ENCODE results near the gene ECI1.

The ECI1 gene

GRCh38 chr16:2196162-2196980, 55.0 kb downstream of the ECI1 start, which contains the start of gene CASKIN1:
Gene CASKIN1 (minus strand): TSS chr16:2196605. CDS start chr16:2196432, 173 bp downstream.
- DNase-seq (ENCODE audit: low read depth, low spot score) = no peak
- H3K4me3 ChIP-seq = peak within 1 kb of the TSS; percentile 64
- H3K9ac ChIP-seq (ENCODE audit: insufficient read length) = no peak within 1 kb of the TSS
- H3K27ac ChIP-seq = no peak within 1 kb of the TSS
- no peaks in the 10 kb centered on the region for H3K9me3 ChIP-seq (ENCODE audit: low read depth, low read length)
- TF ChIP-seq FOXP2 (optimal IDR thresholded peaks at IDR 0.05; ENCODE audit: control extremely low read depth, extremely low read length, insufficient read depth) (no peak), POLR2AphosphoS5 (IDR thresholded peaks at IDR 0.05; ENCODE audit: borderline replicate concordance, low read depth, low read length) (no peak), EZH2 (IDR thresholded peaks at IDR 0.05) (no peak)
- H3K36me3 ChIP-seq (ENCODE audit: insufficient read depth, low read length) = no peaks in the 10 kb centered on the region

- no peak for DNase-seq (ENCODE audit: low read depth, low spot score)
- no peaks in the 10 kb centered on the region for H3K36me3 ChIP-seq (ENCODE audit: insufficient read depth, low read length)
- H3K4me3 ChIP-seq = peak overlapping the region; percentile 64
- no peak overlapping the region for H3K9ac ChIP-seq (ENCODE audit: insufficient read length)
- TF ChIP-seq POLR2AphosphoS5 (IDR thresholded peaks at IDR 0.05; ENCODE audit: borderline replicate concordance, low read depth, low read length) (no peak), EZH2 (IDR thresholded peaks at IDR 0.05) (no peak), FOXP2 (optimal IDR thresholded peaks at IDR 0.05; ENCODE audit: control extremely low read depth, extremely low read length, insufficient read depth) (no peak)
- no peaks in the 10 kb centered on the region for H3K9me3 ChIP-seq (ENCODE audit: low read depth, low read length)
- H3K27ac ChIP-seq = no peak overlapping the region
Measured at GRCh38 chr16:2195322-2196161, 55.8 kb downstream of the ECI1 start.

GRCh38 chr16:2194852-2195321, 56.5 kb downstream of the ECI1 start:
- TF ChIP-seq POLR2AphosphoS5 (IDR thresholded peaks at IDR 0.05; ENCODE audit: borderline replicate concordance, low read depth, low read length) = no peak
- TF ChIP-seq EZH2 (IDR thresholded peaks at IDR 0.05) = no peak
- TF ChIP-seq FOXP2 (optimal IDR thresholded peaks at IDR 0.05; ENCODE audit: control extremely low read depth, extremely low read length, insufficient read depth) = no peak
- Histone ChIP-seq H3K36me3 (ENCODE audit: insufficient read depth, low read length) (no peaks in the 10 kb centered on the region), H3K9me3 (ENCODE audit: low read depth, low read length) (no peaks in the 10 kb centered on the region), H3K27ac (no peak overlapping the region), H3K9ac (ENCODE audit: insufficient read length) (no peak overlapping the region), H3K4me3 (no peak overlapping the region)
- no peak for DNase-seq (ENCODE audit: low read depth, low spot score)

- DNase-seq (ENCODE audit: low read depth, low spot score) = no peak
- no peaks in the 10 kb centered on the region for H3K9me3 ChIP-seq (ENCODE audit: low read depth, low read length)
- no peak overlapping the region for H3K27ac ChIP-seq
- H3K36me3 ChIP-seq (ENCODE audit: insufficient read depth, low read length) = no peaks in the 10 kb centered on the region
- no peak for TF ChIP-seq POLR2AphosphoS5 (IDR thresholded peaks at IDR 0.05; ENCODE audit: borderline replicate concordance, low read depth, low read length)
- TF ChIP-seq FOXP2 (optimal IDR thresholded peaks at IDR 0.05; ENCODE audit: control extremely low read depth, extremely low read length, insufficient read depth) = no peak
- H3K4me3 ChIP-seq = no peak overlapping the region
- H3K9ac ChIP-seq (ENCODE audit: insufficient read length) = no peak overlapping the region
Measured at GRCh38 chr16:2194166-2194834, 57.1 kb downstream of the ECI1 start.

GRCh38 chr16:2191446-2191706, 60.0 kb downstream of the ECI1 start:
- TF ChIP-seq POLR2AphosphoS5 (IDR thresholded peaks at IDR 0.05; ENCODE audit: borderline replicate concordance, low read depth, low read length) = no peak
- TF ChIP-seq FOXP2 (optimal IDR thresholded peaks at IDR 0.05; ENCODE audit: control extremely low read depth, extremely low read length, insufficient read depth) = no peak
- no peak for TF ChIP-seq EZH2 (IDR thresholded peaks at IDR 0.05)
- Histone ChIP-seq H3K36me3 (ENCODE audit: insufficient read depth, low read length) (no peaks in the 10 kb centered on the region), H3K27ac (no peak overlapping the region), H3K9ac (ENCODE audit: insufficient read length) (no peak overlapping the region), H3K4me3 (no peak overlapping the region), H3K9me3 (ENCODE audit: low read depth, low read length) (no peaks in the 10 kb centered on the region)
- no peak for DNase-seq (ENCODE audit: low read depth, low spot score)

- no peak overlapping the region for H3K27ac ChIP-seq
- DNase-seq (ENCODE audit: low read depth, low spot score) = no peak
- H3K4me3 ChIP-seq = no peak overlapping the region
- TF ChIP-seq EZH2 (IDR thresholded peaks at IDR 0.05) (no peak), POLR2AphosphoS5 (IDR thresholded peaks at IDR 0.05; ENCODE audit: borderline replicate concordance, low read depth, low read length) (no peak), FOXP2 (optimal IDR thresholded peaks at IDR 0.05; ENCODE audit: control extremely low read depth, extremely low read length, insufficient read depth) (no peak)
- no peaks in the 10 kb centered on the region for H3K9me3 ChIP-seq (ENCODE audit: low read depth, low read length)
- H3K36me3 ChIP-seq (ENCODE audit: insufficient read depth, low read length) = no peaks in the 10 kb centered on the region
- no peak overlapping the region for H3K9ac ChIP-seq (ENCODE audit: insufficient read length)
Measured at GRCh38 chr16:2190659-2191445, 60.5 kb downstream of the ECI1 start.

GRCh38 chr16:2190002-2190658, 61.3 kb downstream of the ECI1 start:
- Histone ChIP-seq H3K27ac (no peak overlapping the region), H3K36me3 (ENCODE audit: insufficient read depth, low read length) (no peaks in the 10 kb centered on the region), H3K4me3 (no peak overlapping the region), H3K9ac (ENCODE audit: insufficient read length) (no peak overlapping the region), H3K9me3 (ENCODE audit: low read depth, low read length) (no peaks in the 10 kb centered on the region)
- no peak for TF ChIP-seq FOXP2 (optimal IDR thresholded peaks at IDR 0.05; ENCODE audit: control extremely low read depth, extremely low read length, insufficient read depth)
- no peak for TF ChIP-seq EZH2 (IDR thresholded peaks at IDR 0.05)
- TF ChIP-seq POLR2AphosphoS5 (IDR thresholded peaks at IDR 0.05; ENCODE audit: borderline replicate concordance, low read depth, low read length) = no peak
- no peak for DNase-seq (ENCODE audit: low read depth, low spot score)

All from SK-N-MC (cell line).